Breast epithelium (tissue), 3 donors: Measurements from ENCODE around the gene TRPV6.

Experiments used
- POLR2A ChIP-seq: fragments of 450-650 bp; IDR thresholded peaks from one replicate; pipeline ENCODE4 v1.6.1; 2016; ENCODE audit warnings: antibody characterized with exemption, mild to moderate bottlenecking, moderate library complexity
- POLR2AphosphoS5 ChIP-seq, 3 donors: sonication (generic); formaldehyde crosslinking; IDR thresholded peaks; one replicate each; pipeline ENCODE4 v1.6.1; 2017; ENCODE audit warnings: antibody characterized with exemption in 3 of 3
- TF ChIP-seq, protein P1 (sequence below), 3 donors: fragments of 450-650 bp; IDR thresholded peaks; one replicate each; pipeline ENCODE4 v1.5.1; 2016 to 2017; ENCODE audit warnings: antibody characterized with exemption in 3 of 3, mild to moderate bottlenecking in 3 of 3, moderate library complexity in 3 of 3

- TF ChIP-seq, protein P1, sequence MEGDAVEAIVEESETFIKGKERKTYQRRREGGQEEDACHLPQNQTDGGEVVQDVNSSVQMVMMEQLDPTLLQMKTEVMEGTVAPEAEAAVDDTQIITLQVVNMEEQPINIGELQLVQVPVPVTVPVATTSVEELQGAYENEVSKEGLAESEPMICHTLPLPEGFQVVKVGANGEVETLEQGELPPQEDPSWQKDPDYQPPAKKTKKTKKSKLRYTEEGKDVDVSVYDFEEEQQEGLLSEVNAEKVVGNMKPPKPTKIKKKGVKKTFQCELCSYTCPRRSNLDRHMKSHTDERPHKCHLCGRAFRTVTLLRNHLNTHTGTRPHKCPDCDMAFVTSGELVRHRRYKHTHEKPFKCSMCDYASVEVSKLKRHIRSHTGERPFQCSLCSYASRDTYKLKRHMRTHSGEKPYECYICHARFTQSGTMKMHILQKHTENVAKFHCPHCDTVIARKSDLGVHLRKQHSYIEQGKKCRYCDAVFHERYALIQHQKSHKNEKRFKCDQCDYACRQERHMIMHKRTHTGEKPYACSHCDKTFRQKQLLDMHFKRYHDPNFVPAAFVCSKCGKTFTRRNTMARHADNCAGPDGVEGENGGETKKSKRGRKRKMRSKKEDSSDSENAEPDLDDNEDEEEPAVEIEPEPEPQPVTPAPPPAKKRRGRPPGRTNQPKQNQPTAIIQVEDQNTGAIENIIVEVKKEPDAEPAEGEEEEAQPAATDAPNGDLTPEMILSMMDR (IDR thresholded peaks at IDR 0.05): no peak
- TF ChIP-seq POLR2A (no peak), POLR2AphosphoS5 (IDR thresholded peaks at IDR 0.05) (no peak)
These were observed 8.3 kb downstream of the TRPV6 start for GRCh38 chr7:142876991-142877910.
